Natural killer cell (primary cell): ENCODE data around the gene TNFSF12. TPM values are rescaled to one million over a fixed set of nuclear protein-coding genes. Genes with fewer than 3 reads are reported as not detected.

Experiments used
- ATAC-seq, 3 donors: fragments of 150-1000 bp in 2 of 3; fragments of 200-7000 bp in 1 of 3; cut with Tn5 transposase; 1 replicate in 1 of 3; 2 replicates in 2 of 3; pipeline ENCODE4 v1.10.0; 2021; ENCODE audit warnings: mild to moderate bottlenecking in 2 of 3, moderate library complexity in 2 of 3
- DNase-seq, 2 donors: peaks; one replicate each; pipeline versions ENCODE4 v3.0.0 to v3.0.0-alpha.2; 2013 to 2021; ENCODE audit warnings: mixed read lengths in 1 of 2
- H3K27ac ChIP-seq: one replicate; pipeline ENCODE4 v1.5.1; 2013; ENCODE audit warnings: mild to moderate bottlenecking, low read length
- H3K27me3 ChIP-seq: one replicate; pipeline ENCODE4 v1.6.1; 2013; ENCODE audit warnings: low read length; ENCODE audit not compliant: control insufficient read depth, insufficient read depth
- H3K36me3 ChIP-seq: one replicate; pipeline ENCODE4 v1.6.1; 2013; ENCODE audit warnings: low read length; ENCODE audit not compliant: control insufficient read depth, insufficient read depth
- H3K4me1 ChIP-seq: one replicate; pipeline ENCODE4 v1.6.1; 2013; ENCODE audit warnings: low read length; ENCODE audit not compliant: control insufficient read depth, insufficient read depth
- H3K4me3 ChIP-seq: one replicate; pipeline ENCODE4 v1.5.1; 2013; ENCODE audit warnings: low read length
- H3K9me3 ChIP-seq: one replicate; pipeline ENCODE4 v1.6.1; 2013; ENCODE audit warnings: low read length; ENCODE audit not compliant: control insufficient read depth, insufficient read depth
- H3K27ac Mint-ChIP-seq, 2 donors: one replicate each; pipeline ENCODE4 v1.8.0; 2022; ENCODE audit warnings: mild to moderate bottlenecking in 2 of 2, mixed read lengths in 2 of 2, moderate library complexity in 1 of 2
- H3K27me3 Mint-ChIP-seq, 2 donors: one replicate each; pipeline ENCODE4 v1.8.0; 2022; ENCODE audit warnings: low read depth in 2 of 2, mixed read lengths in 2 of 2
- H3K36me3 Mint-ChIP-seq: one replicate; pipeline ENCODE4 v1.8.0; 2022; ENCODE audit warnings: mixed read lengths
- H3K4me1 Mint-ChIP-seq, 2 donors: one replicate each; pipeline ENCODE4 v1.8.0; 2022; ENCODE audit warnings: mixed read lengths in 2 of 2
- H3K4me3 Mint-ChIP-seq: one replicate; pipeline ENCODE4 v1.8.0; 2022; ENCODE audit warnings: mild to moderate bottlenecking, moderate library complexity, mixed read lengths
- H3K9me3 Mint-ChIP-seq, 2 donors: one replicate each; pipeline ENCODE4 v1.8.0; 2022; ENCODE audit warnings: mixed read lengths in 2 of 2
- CTCF ChIP-seq: fragments of 200-600 bp; IDR thresholded peaks from one replicate; pipeline ENCODE4 v1.8.0; 2022; ENCODE audit warnings: antibody characterized with exemption
- WGBS: methylation state at CpG from one replicate; pipeline ENCODE4 v1.1.7; 2013; ENCODE audit warnings: missing lambda C conversion rate; ENCODE audit not compliant: insufficient coverage; 5-methylcytosine and 5-hydroxymethylcytosine counted together
- intact Hi-C: fragments of 100-400 bp; cut with micrococcal nuclease; formaldehyde crosslinking; loops from one replicate; pipeline ENCODE4 v1.14.2; 2022
- total RNA-seq, 4 donors: library from RNA; stranded (reverse); fragments of 120-200 nt in 1 of 4; gene quantifications; one replicate each; pipeline versions ENCODE4 v1.2.3 to v1.2.4, GENCODE V29; 2013 to 2022

Gene TNFSF12
- total RNA-seq, 3 donors from 2014 or later (not counting 1 experiment from before 2014, with no cell fraction given), result 49.1 to 62.6 (median 60.3) TPM

DNA sequence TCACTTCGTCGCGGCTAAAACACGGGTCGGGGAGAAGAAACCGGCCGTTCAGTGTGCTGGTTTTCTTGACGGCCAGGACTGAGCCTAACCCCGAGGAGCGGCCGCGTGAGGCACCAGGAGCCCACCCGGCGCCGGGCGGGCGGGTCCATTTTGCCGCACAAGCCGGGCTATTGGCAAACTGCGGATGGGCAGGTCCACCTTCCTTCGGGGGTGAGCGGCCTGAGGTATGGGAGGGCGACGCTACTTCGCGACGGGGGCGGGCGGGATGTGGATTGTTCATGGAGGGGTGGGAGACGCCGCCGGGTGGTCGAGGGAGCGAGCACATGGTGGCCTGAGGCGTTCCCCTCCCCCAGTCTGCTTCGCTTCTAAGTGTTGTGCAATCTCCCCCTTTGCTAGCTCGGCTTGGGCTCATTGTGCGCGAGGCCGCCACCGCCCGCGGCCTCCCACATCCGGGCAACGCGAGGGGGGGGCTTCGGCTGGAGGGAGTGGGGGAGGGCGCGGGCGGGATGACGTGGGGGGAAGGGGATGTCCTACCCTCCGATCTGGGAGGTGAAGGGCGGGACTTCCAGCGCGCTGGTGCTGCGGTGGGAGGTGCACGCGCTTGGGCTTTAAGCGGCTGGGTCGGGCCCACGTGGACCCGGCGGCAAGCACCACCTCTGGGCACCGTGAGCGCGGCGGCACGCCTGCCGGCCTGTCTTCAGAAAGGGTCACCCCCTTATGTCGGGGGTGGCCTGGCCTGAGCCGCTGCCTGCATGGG, 24.6 kb downstream of the TNFSF12 start:
- intact Hi-C loops, result loop anchor here (1.0 to 5.0 kb wide), 6 partner anchors 10 to 269 kb away; partner anchors contain the start of genes EIF5A, FXR2, MPDU1 and POLR2A
- DNase-seq (peak; percentile 91 to 97), ATAC-seq (peak; percentile 51 to 70 (median 53))
- H3K36me3 ChIP-seq, result peaks cover 55% of the 10 kb centered on the region
- H3K9me3 ChIP-seq, result no peaks in the 10 kb centered on the region
- peak overlapping the region; percentile 93 for H3K4me3 ChIP-seq
- no peaks in the 10 kb centered on the region for H3K9me3 Mint-ChIP-seq
- peaks cover 43 to 47% of the 10 kb centered on the region in 2 donors for H3K4me1 Mint-ChIP-seq
- H3K27me3 Mint-ChIP-seq, result no peaks in the 10 kb centered on the region
- peak overlapping the region; percentile 99 for H3K4me3 Mint-ChIP-seq
- H3K4me1 ChIP-seq, result peaks cover 36% of the 10 kb centered on the region
- WGBS, result under 1% methylated on average over 71 of the region's 71 CpGs
- H3K36me3 Mint-ChIP-seq, result peaks cover 15% of the 10 kb centered on the region
- peak overlapping the region; percentile 98 to 100 for H3K27ac Mint-ChIP-seq
- H3K27me3 ChIP-seq, result no peaks in the 10 kb centered on the region
- no peak for TF ChIP-seq CTCF
- H3K27ac ChIP-seq, result peak overlapping the region; percentile 96

DNA sequence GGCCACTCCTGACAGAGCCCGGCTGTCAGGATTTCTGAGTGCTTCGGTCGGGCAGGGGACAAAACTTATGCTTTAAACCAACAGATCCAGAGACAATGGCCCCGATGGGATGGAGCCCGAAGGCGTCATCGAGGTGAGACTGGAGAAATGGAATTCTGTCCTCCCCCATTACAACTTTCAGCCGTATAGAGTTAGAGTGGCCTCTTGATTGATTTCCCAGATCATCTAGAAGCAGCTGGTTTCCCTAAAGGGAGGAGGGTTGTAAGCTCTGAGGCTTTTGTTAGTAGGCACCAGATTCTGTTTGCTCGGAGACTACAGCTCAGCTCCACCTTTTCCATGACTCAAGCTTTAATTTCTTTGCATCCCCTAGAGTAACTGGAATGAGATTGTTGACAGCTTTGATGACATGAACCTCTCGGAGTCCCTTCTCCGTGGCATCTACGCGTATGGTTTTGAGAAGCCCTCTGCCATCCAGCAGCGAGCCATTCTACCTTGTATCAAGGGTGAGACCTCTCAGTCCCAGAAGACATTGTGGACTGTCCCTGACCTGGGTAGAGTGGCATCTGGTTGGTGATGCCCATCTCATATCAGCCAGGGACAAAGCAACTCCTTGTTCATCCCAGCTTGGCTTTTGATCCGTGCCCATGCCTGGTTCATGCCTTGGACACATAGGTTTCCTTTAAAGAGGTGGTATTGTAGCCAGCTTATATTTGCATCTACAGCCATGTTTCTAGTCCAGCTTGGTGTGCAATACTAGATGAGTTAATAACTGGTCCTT, 25.5 kb downstream of the TNFSF12 start:
- Histone ChIP-seq H3K9me3 (no peaks in the 10 kb centered on the region), H3K36me3 (peaks cover 60% of the 10 kb centered on the region), H3K4me3 (peak overlapping the region; percentile 93), H3K27me3 (no peaks in the 10 kb centered on the region), H3K27ac (peak overlapping the region; percentile 36), H3K4me1 (peaks cover 45% of the 10 kb centered on the region)
- Mint-ChIP-seq H3K4me3 (peak overlapping the region; percentile 99), H3K27ac (peak overlapping the region; percentile 98 to 100), H3K9me3 (no peaks in the 10 kb centered on the region), H3K36me3 (peaks cover 15% of the 10 kb centered on the region), H3K27me3 (no peaks in the 10 kb centered on the region), H3K4me1 (peaks cover 48 to 55% of the 10 kb centered on the region in 2 donors)
- no peak for ATAC-seq
- TF ChIP-seq CTCF, result no peak
- 40% methylated on average over 14 of the region's 15 CpGs for WGBS
- peak in 1 of 2 donors; percentile 29 for DNase-seq
- intact Hi-C loops, result loop anchor here (5.0 kb wide), 1 partner anchor 268 kb away; no protein-coding TSS in a partner anchor

DNA sequence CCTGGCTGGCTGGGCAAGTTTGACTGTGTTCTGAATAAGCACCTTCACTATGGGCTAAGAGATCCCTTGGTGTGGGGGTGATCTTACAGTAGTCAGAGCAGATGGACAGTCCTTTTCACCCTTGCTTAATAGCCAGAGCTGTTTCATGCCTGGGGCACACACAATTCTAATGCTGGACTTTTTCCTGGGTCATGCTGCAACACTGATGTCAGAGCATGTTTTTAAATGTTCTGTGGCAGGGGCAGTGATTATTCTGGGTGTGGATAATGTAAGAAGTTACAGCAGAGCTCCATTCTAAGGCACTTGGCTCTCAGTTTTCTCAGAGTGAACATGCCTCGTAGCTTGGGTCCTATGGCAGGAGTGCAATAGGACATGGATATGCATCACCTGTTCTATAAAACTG, 26.6 kb downstream of the TNFSF12 start:
- no peaks in the 10 kb centered on the region for H3K27me3 Mint-ChIP-seq
- TF ChIP-seq CTCF, result no peak
- Histone ChIP-seq H3K9me3 (no peaks in the 10 kb centered on the region), H3K27me3 (no peaks in the 10 kb centered on the region), H3K27ac (peak overlapping the region; percentile 15), H3K4me3 (no peak overlapping the region), H3K36me3 (peaks cover 55% of the 10 kb centered on the region), H3K4me1 (peaks cover 56% of the 10 kb centered on the region)
- ATAC-seq (no peak), DNase-seq (no peak)
- intact Hi-C loops, result no loop called here
- peak overlapping the region; percentile 98 to 100 for H3K27ac Mint-ChIP-seq
- H3K36me3 Mint-ChIP-seq, result peaks cover 15% of the 10 kb centered on the region
- H3K4me1 Mint-ChIP-seq, result peaks cover 56 to 66% of the 10 kb centered on the region in 2 donors
- H3K4me3 Mint-ChIP-seq, result peak overlapping the region; percentile 21
- no peaks in the 10 kb centered on the region for H3K9me3 Mint-ChIP-seq
- WGBS, result 73% methylated on average over 1 of the region's 1 CpG
